NCI-H2171 treated with DMSO at 0.1 percent for 48 hours (cell line): Measurements from ENCODE around the gene CEMIP2.
A peak's percentile ranks its signal among the peaks of the same experiment; 100 is the strongest.
"Not testable (repeated sequence)": the region's sequence is repeated elsewhere in the genome, so short reads cannot be mapped to it uniquely, and the experiment has no call there.

Source experiments
- DNase-seq: peaks from one replicate; lab custom pipeline; 2025; lab: John Stamatoyannopoulos, UW

CEMIP2 gene

DNA sequence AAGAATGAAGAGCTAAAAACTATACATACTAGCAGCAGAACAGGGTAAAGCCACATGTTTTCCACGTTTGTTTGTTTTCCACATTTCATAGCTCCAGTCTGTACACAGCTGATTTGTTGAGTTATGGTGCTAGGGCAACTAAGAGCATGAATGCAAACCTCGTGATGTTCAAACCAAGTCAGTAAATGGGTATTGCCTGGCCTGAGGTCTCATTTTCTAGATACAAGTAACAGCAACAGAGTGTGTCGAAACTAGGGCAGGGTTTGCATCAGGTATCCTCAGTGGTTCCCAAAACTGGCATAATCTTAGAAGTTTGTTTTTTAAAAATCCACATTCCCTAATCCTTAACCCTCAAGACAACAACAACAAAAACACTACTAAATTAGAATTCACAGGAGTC lies 89.3 kb downstream of the CEMIP2 start:
- DNase-seq, result no peak

DNA sequence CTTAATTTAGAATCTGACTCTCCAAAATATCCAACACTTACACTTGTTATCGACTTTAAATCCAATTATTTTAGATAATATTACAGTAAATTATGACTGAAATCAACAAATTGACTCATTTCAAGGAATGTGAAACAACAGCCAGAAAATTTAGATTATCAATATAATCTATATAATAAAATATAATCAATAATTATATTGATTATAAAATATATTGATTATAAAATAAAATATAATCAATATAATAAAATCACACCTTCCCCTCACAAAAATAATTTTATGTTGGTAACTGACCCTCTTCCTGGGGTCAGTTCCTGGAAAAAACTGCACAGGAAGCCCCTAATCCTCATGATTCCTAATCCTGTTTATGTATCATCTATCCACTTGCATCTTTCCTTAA lies 91.1 kb downstream of the CEMIP2 start:
- no peak for DNase-seq

- no peak for DNase-seq
Observed at GRCh38 chr9:71676460-71676859, 91.9 kb downstream of the CEMIP2 start.

- no peak for DNase-seq
Observed at GRCh38 chr9:71675857-71676165, 92.5 kb downstream of the CEMIP2 start.

GRCh38 chr9:71675105-71675856 lies 93.0 kb downstream of the CEMIP2 start:
- DNase-seq, result no peak

DNA sequence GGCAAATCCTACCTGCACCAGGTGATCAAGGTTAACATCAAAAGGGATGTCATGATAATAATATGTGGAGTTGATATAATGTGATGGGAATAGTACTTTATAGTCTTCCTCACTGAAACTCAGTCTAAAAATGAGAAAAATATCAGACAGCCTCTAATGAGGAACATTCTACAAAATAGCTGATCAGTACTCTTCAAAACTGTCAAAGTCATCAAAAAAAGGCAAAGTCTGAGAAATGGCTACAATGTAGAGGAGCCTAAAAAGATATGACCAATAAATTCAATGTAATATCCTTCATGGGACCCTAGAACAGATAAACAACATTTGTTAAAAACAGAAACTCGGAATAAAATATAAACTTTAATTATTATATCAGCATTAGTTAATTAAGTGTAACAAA lies 95.7 kb downstream of the CEMIP2 start:
- DNase-seq, result no peak

- no peak for DNase-seq
Observed at GRCh38 chr9:71671289-71671688, 97.0 kb downstream of the CEMIP2 start.

- no peak for DNase-seq
Observed at GRCh38 chr9:71670121-71670520, 98.2 kb downstream of the CEMIP2 start.

DNA sequence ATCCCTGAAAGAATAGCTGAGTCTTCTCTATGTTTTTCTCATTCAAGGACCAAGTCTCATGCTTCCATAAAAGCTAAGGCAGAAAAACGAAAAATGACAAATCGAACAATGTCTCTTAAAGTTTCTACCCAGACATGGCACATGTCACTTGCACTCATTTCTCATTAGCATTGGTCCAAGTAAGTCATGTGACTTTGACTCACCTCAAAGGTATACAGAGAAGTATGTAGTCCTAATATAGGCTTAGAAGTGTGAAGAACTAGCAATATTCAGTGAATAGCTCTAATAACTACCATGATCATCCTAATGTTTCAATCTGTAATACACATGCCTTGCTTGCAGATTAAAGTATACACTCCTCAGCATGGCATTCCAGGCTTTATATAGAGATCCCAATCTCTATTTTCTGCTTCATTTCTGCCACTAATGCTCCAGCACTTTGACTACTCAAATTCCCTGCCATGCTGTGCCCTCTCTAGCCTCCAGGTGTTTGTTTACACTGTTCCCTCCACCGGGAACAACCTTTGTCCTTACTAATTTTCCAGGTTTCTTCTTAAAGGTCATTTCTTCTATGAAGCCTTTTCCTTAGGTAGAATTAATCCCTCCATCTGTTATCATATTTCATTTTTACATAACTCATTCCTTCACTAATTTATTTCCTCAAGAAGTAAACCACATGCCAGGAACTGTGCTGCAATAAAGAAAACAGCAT lies 98.9 kb downstream of the CEMIP2 start:
- peak; percentile 63 for DNase-seq

GRCh38 chr9:71668717-71669116 lies 99.6 kb downstream of the CEMIP2 start:
- no peak for DNase-seq

- no peak for DNase-seq
Observed at GRCh38 chr9:71665247-71665646, 103.1 kb downstream of the CEMIP2 start.

- no peak for DNase-seq
Observed at GRCh38 chr9:71664566-71664965, 103.7 kb downstream of the CEMIP2 start.

DNA sequence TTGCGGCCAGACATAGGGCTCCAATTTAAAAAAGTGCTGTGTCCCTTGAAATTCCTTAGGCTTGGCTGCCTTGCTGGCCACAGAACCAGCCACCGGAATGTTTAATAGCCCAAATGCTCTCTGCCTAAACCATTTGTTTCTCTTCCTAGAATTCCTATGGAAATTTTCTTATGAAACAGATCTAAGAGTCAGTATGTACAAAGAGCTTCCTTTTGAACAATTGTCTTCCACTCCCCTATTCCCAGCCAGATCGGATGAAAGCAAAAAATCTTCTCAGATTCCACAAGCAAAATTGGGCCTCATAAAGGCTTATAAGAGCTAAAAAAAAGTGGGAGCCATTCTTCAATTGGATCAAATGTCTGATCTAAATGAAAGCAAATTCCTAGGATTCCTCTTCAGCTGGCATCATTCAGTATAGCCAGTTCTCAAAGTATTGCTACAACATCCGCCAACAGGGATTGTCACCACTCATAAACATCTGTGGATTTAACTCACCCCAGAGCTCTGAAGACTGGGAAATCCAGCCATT lies 104.3 kb downstream of the CEMIP2 start:
- no peak for DNase-seq

DNA sequence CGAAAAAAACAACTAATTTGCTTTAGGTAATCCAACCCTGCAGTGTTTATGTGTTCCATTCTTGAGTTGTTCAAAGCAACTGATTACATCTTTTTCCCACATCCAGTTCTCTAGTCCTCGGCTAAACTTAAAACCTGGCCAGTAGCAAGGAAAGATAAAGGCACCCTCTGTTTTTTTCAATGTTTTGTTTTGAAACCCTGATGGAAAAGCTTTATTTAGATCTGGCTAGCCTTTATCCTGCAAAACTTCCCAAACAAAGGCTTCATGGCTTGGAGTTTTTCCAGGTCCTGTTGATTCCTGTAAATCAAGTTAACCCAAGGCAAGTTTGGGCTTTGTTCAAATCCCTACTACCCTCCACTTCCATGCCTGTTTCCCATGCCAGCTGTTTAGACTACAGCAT lies 105.1 kb downstream of the CEMIP2 start:
- no peak for DNase-seq

DNA sequence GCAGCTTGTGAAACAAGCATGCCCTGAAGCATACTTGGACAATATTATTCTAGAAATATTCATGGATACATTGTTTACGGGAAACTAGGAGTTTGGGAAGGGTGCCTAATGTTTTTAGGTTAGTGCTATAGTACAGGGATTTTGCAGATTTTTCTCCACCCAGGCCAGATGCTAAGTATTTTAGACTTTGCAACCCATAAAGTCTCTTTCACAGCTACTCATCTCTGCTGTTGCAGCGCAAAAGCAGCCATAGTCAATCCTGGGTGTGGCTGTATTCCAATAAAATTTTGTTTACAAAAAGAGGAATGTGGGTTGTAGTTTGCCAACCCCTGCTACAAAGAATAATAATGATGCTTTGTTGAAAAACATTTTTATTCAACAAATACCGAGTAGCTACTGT lies 106.2 kb downstream of the CEMIP2 start:
- DNase-seq, result no peak

- DNase-seq, result not testable (repeated sequence)
Observed at GRCh38 chr9:71657276-71657675, 111.0 kb downstream of the CEMIP2 start.

DNA sequence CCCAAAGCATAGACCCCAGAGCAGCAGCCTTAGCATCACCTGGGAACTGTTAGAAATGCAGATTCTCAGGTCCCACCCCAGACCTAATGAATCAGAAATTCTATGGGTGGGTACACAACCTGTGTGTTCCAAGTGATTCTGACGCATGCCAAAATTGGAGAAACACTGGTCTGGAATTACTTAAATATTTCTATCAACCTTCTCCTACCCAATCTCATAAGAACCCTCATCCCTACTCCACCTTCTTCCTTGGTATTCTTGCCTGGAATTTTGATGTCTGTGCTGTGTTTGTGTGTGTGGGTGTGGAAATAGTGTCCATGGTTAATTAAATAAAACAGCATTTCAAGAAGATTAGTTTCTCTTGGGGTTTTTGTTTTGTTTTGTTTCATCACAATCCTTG lies 111.8 kb downstream of the CEMIP2 start:
- DNase-seq, result no peak

GRCh38 chr9:71655778-71656177 lies 112.5 kb downstream of the CEMIP2 start:
- DNase-seq, result no peak

- DNase-seq, result no peak
Observed at GRCh38 chr9:71655141-71655540, 113.2 kb downstream of the CEMIP2 start.

GRCh38 chr9:71652480-71652879 lies 115.8 kb downstream of the CEMIP2 start:
- DNase-seq, result no peak

GRCh38 chr9:71648453-71648852 lies 119.9 kb downstream of the CEMIP2 start:
- DNase-seq, result no peak

GRCh38 chr9:71647094-71647591 lies 121.2 kb downstream of the CEMIP2 start:
- DNase-seq, result no peak

DNA sequence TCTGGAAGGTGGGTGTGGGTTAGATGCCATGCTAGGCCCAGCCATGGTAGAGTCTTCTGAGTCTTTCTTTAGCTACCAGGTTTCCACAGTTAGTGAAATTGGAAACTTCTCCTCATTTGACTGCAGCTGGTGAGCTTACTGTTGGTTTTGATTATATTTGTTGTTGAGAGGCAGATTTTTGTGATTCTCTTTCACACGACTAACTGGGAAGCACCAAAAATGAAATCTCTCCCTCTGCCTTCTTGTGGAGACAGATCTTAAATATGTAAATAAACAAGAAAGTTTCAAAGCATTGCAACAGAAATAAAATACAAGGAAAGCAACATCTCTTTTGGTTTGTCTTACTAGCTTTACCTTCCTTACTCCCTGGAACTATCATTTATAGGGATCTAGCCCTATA lies 122.2 kb downstream of the CEMIP2 start:
- no peak for DNase-seq
